Suppressor macrophage treated with lipopolysaccharide for 1 hour (primary cell): ENCODE data around the gene RPL15.
"Not testable (repeated sequence)": the region's sequence is repeated elsewhere in the genome, so short reads cannot be mapped to it uniquely, and the experiment has no call there.

Source experiments
- DNase-seq, 3 donors: peaks; one replicate each; pipeline ENCODE4 v3.0.0-alpha.2; 2020 to 2022

Gene RPL15

DNA sequence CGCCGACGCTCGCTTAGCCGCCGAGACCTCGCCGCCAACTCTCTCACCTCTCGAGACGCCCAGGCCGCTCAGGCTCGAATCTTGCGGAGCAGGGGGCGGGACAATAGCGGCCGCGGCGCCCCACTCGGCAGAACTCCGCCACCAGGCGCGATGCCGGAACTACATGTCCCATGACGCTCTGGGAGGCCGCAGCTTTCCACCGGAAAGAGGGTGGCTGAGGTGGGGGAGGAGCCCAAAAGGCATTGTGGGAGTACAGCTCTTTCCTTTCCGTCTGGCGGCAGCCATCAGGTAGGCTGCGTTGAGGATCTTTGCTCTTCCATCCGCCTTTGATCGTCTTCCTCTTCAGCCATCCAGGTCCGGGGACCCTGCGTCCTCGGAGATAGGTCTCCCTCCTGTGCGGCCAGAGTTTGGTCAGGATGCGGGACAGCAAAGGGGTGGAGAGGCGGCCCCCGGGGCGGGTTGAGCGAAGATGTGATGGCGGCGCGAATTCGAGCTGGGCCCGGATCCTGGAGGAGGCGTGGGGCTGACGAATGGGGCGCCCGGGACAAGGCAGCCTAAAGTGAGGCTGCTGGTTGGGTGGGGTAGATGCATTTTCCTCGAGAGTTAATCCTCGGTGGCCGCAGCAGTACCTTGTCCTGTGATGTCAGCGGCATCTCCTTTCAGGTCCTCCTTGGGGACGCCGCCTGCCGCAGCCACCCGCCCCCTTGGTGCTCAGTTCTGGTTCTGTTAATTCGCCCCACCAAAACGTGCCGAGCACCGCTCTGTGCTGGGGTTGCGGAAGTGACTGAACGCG is at the start of gene RPL15, which contains the start of gene NKIRAS1:
Gene RPL15, plus strand, starts transcription at position 247 of the 793 bp plus-strand sequence. CDS start 728 bp downstream, outside the sequence.
Gene NKIRAS1, minus strand, starts transcription at position 105 of the 793 bp plus-strand sequence. CDS start 6,086 bp downstream, outside the sequence.
- DNase-seq, result peak; percentile 97 to 98 (median 98)

DNA sequence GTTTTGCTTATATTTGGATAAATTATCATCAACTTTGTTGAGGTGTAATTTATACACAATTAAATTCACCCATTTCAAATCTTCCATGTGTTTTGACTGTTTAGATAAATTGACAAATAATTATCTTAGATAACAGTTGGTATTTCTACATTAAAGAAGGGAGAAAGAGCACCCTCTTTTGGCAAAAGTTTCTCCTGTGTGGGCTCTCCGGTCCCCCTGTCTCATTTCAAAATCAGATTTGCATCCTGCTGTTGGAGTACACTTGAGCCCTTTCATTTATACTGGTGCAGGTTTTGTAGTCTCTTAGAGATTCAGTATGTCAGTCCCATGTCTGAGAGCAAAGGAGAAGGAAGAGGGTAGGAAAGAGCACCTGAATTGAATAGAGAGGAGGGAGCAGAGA is 49.5 kb upstream of the RPL15 start:
- DNase-seq, result no peak

DNA sequence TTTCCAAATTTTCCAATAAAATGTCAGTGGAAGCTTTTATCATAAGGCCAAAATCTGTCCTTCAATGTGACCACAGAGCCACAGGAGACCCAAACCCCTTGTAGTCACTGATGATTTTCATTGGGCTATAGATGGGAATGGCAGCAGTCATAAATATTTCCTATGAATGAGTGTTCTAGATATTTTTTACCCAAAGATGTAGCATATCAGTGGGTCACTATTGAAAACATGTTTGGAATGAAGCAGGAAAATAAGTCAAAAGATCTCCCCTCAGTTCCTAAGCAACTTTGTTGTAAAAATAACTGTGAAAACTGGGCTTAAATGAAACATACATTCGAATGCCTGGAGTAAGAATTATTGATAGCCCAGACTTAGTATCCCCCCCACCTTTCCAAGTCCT is 49.1 kb upstream of the RPL15 start:
- DNase-seq, result no peak

DNA sequence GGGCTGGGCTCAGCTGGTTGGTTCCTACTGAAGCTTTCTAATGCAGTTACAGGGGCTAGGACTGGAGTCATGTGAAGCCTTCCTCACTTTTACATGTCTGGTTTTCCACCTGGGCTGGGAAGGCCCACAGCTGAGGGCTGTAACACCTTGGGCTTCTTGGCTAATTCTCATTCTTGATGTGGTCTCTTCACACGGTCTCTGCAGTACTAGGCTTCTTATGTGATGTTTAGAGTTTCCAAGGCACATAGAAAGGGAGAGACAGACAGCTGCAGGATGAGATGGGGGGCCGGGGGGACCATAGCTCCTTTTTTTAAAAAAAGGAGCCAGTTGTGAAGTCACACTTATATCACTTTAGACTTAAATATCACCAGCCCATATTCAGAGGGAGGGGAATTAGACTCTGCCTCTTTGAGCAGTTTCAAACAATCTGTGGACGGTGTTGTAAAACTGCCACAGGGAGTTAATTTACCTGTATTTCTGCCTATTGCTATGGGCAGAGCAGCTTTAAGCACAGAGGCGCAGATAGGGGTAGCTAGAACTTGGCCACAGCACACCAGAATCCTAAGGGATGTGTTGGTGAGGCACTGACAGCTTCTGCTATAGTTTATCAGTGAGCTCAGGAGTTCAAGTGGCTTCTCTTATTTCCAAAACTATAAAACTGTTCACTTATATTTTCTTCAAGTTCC is 46.8 kb upstream of the RPL15 start:
- DNase-seq, result no peak

DNA sequence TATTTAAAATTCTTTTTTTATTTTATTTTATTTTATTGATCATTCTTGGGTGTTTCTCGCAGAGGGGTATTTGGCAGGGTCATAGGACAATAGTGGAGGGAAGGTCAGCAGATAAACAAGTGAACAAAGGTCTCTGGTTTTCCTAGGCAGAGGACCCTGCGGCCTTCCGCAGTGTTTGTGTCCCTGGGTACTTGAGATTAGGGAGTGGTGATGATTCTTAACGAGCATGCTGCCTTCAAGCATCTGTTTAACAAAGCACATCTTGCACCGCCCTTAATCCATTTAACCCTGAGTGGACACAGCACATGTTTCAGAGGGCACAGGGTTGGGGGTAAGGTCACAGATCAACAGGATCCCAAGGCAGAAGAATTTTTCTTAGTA is 46.3 kb upstream of the RPL15 start:
- not testable (repeated sequence) for DNase-seq

DNA sequence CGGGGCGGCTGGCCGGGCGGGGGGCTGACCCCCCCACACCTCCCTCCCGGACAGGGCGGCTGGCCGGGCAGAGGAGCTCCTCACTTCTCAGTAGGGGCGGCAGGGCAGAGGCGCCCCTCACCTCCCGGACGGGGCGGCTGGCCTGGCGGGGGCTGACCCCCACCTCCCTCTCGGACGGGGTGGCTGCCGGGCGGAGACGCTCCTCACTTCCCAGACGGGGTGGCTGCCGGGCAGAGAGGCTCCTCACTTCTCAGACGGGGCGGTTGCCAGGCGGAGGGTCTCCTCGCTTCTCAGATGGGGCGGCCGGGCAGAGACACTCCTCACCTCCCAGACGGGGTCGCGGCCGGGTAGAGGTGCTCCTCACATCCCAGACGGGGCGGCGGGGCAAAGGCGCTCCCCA is 45.6 kb upstream of the RPL15 start:
- DNase-seq, result not testable (repeated sequence)

DNA sequence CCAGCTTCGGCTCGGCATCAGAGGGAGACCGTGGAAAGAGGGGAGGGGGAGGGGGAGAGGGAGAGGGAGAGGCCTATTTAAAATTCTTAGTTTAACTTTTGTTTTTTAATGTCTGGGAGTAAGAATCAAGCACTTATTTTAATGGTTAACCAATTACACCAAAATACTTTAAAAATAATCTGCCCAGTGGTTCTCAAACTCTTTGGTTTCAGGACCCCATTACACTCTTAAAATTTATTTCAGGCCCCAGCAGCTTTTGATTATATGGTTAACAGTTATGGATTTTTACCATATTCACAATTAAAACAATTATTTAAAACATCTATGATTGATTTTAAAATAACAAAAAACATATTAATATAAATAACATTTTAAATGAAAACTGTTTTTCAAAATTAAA is 44.6 kb upstream of the RPL15 start:
- DNase-seq, result no peak

DNA sequence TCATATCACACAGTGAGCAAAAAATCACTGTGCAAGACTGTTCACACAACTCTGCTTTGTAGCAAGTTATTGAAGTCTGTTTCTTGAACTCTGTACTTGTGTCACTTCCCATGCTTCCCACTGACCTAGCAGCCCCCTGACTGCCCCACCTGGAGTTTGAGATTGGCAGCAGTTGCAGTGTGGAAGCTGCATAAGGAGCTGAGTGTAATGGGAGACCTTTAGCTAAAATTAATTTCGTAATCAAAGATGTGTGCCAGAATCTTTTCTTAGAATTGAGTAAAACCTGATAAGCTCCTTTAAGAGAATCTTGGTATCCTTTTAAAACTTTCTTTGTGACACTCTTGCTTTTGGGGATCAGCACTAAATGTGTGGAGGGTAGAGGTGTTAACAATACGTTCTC is 43.0 kb upstream of the RPL15 start:
- no peak for DNase-seq

DNA sequence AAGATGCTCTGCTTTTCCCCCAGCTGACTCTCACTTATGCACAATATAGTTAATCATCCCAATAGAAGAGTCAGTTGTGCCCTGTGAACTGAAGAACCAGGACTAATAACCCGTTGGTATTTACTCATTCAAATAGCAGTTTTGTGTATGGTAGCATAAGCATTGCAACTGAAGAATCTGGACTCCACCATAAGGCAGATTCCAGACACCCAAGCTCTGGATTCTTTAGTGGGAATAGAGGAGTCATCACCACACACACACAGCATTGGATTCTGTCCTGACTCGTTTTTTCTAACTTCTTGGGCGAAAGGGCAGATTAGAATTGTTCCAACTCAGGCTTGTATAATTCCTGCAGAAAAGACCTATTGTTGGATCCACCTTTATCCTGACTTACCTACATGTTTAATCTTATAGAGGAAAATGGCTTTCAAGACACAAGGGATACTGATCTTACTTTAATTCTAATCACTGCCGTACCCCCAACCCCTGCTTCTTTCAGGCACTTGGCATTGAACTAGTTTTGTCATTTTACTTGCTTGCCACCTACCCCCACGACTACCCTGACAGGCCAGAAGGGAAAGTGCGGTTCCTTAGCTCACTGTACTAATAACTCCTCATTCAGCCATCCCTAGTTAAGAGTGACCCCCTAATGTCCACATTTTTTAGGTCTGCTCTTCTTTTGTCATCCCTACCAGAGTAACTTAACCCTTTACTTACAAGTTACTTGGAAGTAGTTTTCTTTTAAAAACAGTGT is 42.4 kb upstream of the RPL15 start:
- no peak for DNase-seq

DNA sequence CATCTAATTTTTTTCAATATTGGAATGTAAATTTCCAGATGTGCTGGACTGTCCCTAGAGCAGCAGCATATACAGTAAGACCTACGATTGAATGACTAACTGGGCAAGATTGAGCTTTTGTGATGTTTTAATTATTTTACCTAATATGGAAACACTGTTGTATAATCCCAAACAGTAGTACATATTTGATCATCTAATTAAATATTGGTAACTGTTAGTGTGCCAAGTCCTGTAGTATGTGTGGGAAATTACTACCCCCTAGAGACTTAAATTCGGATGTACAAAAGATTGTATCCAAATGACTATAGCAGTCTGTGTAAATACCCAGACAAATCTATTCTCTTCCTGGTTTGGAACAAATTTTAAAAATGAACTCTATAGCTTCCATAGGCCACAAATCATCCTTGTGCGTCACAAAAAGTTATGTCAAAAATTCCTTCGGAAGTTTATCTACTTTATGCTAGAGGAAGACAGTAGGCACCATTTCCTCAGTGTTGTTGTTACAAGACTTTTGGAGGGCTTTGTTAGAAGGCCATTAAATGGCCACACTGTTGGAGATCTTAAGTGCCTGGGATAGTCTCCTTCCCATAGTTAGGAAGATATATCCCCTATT is 41.7 kb upstream of the RPL15 start:
- DNase-seq, result no peak

DNA sequence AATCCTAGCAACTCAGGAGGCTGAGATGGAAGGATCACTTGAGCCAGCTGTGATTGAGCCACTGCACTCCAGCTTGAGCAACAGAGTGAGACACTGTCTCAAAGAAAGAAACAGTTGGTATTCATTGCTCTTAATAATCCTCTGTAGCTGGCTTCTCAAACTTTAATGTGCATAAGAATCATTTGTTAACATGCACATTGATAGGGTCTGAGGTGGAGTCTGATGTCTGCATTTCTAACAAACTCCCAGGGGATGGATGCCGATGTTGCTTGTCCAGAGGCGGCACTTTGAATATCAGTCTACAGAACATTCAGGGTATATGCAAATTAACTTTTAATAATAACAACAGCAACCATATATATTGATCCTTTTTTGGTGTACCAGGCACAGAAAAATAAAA is 40.0 kb upstream of the RPL15 start:
- DNase-seq, result no peak

DNA sequence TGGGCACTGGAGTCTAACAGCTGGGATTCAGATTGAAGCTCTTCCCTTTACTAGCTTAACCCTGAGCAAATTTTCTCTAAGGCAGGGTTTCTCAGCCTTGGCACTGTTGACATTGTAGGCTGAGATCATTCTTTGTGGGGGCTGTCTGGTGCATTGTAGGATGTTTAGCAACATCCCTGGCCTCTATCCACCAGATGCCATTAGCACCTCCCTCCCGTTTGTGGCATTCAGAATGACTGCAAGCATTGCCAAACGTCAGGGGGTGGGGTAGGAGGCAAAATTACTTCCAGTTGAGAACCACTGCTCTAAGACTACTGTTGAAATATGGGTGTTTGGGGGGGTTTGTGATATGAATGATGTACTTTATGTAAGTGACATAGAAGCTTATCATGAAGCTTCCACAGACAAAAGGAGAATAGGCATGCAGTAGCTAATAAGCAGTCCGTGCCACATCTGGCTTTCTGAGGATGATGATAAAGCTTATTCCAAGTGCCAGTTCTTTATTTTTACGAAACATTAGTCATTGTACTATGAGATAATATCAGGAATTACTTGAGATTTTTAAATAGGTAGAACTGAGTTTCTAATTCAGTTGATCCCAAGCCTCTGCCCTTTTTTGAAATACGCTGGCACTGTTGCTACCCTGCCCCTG is 39.5 kb upstream of the RPL15 start:
- peak; percentile 85 to 87 (median 86) for DNase-seq

DNA sequence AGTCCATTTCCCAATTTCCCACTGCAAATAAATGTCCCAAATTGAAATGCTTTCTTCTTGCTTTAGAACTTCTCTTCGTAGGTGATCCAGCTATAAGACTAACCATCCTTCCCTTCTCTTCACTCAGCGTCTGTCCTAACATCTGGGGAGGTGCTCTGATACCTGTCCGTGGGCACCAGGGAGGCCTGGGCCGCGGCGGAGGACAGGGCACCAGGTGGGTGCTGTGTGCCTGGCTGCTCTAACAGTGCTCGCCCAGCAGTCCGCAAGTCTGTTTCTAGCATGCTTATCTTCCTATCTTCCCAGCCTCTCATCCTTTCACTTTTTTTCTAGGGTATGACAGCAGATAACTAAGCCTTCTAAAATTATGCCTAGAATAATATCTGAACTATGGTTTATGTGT is 37.4 kb upstream of the RPL15 start:
- DNase-seq, result no peak

DNA sequence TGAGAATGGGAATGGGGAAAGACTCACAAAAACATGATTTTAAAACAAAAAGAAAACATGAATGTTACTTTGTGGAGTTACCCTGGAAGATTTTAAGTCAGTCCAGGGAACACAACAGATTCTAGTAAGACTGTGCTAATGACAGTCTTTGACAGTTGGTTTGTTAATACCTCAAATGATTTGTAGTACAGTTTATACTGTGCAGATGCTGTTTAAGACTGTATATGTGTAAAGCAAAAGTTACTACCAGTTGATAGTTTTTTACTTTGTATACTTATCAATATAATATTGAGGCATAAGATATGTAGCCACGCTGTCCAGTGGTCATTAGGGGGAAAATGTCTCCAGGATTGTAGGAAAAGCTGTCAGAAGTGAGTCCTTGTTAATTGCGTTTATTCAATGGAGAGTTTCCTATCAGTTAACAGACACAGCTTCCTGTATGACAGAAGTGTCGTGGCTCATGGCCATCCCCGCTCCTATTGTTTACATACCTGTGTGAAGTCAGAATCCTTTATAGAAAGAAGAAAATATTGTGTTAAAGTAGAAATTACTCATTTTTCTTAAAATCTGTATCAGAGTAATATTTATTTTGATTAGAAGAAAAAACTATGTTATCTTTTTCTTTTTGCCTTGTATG is 36.1 kb upstream of the RPL15 start:
- no peak for DNase-seq

DNA sequence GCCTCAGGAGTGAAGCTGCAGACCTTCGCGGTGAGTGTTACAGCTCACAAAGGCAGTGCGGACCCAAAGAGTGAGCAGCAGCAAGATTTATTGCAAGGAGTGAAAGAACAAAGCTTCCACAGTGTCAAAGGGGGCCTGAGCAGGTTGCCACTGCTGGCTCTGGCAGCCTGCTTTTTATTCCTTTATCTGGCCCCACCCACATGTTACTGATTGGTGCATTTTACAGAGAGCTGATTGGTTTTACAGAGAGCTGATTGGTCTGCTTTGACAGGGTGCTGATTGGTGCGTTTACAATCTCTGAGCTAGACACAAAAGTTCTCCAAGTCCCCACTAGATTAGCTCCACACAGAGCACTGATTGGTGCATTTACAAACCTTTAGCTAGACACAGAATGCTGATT is 34.9 kb upstream of the RPL15 start:
- DNase-seq, result not testable (repeated sequence)

DNA sequence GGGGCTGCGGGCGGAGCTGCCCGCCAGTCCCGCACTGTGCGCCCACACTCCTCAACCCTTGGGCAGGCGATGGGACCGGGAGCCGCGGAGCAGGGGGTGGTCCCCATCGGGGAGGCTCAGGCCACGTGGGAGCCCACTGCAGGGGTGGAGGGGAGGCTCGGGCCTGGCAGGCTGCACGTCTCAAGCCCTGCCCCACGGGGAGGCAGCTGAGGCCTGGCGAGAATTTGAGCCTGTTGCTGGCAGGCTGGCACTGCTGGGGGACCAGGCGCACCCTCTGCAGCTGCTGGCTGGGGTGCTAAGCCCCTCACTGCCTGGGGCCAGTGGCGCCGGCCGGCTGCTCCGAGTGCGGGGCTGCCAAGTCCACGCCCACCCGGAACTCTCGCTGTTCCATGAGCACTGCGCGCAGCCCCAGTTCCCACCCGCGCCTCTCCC is 34.4 kb upstream of the RPL15 start:
- no peak for DNase-seq

DNA sequence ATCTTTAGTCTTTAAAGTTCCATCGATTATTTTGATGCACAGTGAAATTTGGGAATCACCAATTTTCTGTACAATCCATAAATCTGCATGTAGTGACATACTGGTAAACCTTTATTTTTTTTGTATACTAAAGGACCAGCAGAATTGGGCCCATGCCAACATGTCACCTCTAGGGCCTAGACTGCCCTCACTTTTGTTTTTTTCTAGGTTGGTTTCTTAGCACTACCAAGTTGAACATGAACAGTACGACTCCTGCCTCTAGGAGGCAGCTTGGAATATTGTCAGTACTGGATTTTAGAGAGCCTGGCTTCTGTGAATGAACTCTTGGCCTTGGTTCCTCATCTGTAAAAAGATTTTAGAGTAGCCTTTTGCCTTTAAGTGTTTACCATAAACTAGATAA is 32.5 kb upstream of the RPL15 start:
- DNase-seq, result peak in 2 of 3 donors; percentile 18 to 41

DNA sequence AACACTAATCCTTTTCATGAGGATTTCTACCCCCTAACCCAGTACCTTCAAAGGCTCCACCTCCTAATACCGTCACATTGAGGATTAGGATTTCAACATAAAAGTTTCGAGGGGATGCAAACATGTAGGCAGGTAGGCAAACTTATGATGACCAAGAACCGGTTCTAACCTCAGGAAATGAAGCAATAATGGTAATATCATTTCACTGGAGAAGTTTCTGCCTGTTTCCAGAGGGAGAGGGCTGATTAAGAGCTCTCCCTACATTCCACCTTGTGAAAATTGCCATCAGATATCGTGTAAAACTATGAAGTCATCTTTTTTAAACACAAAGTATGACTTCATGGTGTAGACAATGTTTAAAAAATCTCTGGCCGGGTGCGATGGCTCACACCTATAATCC is 31.7 kb upstream of the RPL15 start:
- peak in 1 of 3 donors; percentile 7 for DNase-seq

DNA sequence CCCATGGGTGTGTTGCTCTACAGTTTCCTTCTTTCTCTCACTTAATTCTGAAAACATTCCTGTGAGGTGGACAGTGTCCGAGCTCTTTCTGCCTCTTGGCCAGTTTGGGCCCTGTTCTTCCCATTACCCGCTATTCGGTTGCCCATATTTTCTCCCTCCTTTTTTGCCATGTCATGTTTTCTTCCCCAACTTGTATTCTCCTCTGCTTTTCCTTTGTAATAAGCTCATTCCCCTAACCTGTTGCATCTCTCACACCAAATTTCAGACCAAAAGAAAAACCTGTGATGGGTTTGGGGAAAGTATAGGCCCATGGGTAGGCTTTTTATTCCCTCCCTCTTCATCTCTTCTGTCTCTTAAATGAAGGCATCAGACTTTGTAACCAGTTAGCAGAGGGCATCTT is 30.6 kb upstream of the RPL15 start:
- DNase-seq, result no peak

DNA sequence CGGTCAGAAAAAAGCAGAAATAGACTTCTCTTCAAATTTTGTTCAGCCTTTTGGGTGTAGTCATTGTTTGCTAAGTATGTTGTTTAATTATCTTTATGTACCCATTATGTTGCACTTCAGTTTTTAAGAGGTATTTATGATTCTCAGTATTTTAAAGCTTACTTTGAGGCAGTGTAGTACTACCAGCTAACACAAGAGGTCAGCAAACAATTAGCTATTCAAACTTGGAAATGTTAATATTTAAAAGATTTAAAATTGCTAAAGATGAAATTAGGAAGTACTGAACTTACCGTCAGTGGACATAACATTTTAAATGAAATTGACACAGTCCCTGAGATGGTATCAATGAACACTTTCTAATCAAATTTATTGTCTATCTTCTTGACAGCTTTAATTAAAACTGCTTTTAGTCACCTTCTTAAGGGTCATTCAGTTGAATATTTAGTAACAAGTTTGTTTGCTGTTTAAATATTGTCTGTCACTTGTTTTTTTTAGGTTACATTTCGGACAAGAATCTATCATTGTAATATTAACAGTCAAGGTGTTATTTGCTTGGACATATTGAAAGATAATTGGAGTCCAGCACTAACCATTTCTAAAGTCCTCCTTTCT is 28.2 kb upstream of the RPL15 start:
- DNase-seq, result peak; percentile 48 to 73 (median 69)

DNA sequence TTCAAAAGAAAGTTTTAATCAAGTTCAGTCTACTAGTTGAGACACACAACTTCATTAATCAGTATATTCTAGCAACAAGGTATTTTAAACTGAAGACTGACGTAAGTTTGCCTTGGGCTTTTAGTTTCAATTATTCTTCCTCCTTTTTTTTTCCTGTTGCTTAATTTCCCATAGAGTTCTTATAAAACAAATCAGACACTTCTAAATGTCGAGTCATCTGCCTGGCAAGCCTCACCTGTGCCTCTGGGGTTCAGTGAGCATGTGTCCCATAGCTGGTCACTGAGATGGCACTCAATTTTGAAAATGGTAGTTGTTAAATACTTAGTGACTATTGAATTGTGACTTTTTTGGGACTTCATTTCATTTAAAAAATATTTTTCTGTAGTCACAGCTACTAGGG is 27.5 kb upstream of the RPL15 start:
- peak in 2 of 3 donors; percentile 49 to 69 for DNase-seq

DNA sequence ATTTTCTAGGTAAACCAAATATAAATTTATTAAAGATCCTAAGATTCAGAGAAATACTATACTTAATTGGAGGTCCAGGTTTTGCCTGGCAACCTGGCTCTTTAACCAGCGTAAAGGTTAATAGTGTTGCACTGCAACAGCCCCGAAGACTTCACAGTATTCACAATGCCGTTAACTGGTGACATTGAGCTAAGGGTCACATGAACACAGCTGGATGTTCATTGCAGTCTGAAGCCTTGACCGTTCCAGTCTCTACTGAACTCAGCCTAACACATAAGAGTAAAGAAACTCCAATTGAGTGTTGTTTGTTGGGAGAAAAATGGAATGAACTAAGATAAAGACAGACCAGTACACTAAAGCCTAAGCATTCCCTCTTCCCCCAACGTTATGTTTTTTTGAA is 27.0 kb upstream of the RPL15 start:
- no peak for DNase-seq
